Measurements from ENCODE around the gene TTK. TPM values are rescaled to one million over a fixed set of nuclear protein-coding genes. Genes with fewer than 3 reads are reported as not detected.
"Not testable (repeated sequence)": the region's sequence is repeated elsewhere in the genome, so short reads cannot be mapped to it uniquely, and the experiment has no call there.

Gene TTK
- total and polyA plus RNA-seq, 2 donors from 2014 or later = 0.13 to 0.79 TPM

DNA sequence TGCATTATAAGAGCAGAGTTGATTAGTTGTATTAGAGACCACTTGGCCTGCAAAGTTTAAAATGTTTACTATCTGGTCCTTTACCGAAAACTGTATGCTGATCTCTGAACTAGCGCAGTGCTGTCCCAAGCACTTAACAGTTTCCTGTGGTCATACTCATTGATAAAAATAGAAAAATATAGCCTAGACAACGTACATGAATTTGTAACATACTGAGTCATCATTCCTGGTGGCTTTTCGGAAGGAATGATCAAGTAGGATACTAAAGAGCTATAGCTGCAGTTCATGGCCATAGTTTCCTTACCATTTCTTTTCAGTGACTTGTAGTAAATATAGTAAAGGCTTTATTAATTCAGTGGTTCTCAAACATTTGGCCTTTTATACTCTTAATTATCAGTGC lies 18.4 kb downstream of the TTK start:
- no peak for FAIRE-seq
- Histone ChIP-seq H3K36me3 (ENCODE audit: control insufficient read depth in 2 of 3, insufficient read depth in 3 of 3, low read length in 3 of 3) (peaks cover 0 to 2% (median 0%) of the 10 kb centered on the region in 3 donors), H3K4me1 (ENCODE audit: control insufficient read depth in 2 of 3, insufficient read depth in 2 of 3, low read depth in 1 of 3, low read length in 3 of 3) (no peaks in the 10 kb centered on the region), H3K9ac (ENCODE audit: low read length in 3 of 3) (no peak overlapping the region), H3K27ac (ENCODE audit: low read depth in 2 of 2, low read length in 2 of 2) (no peak overlapping the region), H3K27me3 (ENCODE audit: control insufficient read depth, insufficient read depth, low read length) (no peaks in the 10 kb centered on the region), H3K4me3 (ENCODE audit: low read length in 3 of 3) (no peak overlapping the region), H3K9me3 (ENCODE audit: control insufficient read depth in 2 of 3, insufficient read depth in 1 of 3, low read length in 3 of 3) (no peaks in the 10 kb centered on the region)
- intact Hi-C loops (cut with DNase I) = no loop called here
- TF ChIP-seq, protein P1, sequence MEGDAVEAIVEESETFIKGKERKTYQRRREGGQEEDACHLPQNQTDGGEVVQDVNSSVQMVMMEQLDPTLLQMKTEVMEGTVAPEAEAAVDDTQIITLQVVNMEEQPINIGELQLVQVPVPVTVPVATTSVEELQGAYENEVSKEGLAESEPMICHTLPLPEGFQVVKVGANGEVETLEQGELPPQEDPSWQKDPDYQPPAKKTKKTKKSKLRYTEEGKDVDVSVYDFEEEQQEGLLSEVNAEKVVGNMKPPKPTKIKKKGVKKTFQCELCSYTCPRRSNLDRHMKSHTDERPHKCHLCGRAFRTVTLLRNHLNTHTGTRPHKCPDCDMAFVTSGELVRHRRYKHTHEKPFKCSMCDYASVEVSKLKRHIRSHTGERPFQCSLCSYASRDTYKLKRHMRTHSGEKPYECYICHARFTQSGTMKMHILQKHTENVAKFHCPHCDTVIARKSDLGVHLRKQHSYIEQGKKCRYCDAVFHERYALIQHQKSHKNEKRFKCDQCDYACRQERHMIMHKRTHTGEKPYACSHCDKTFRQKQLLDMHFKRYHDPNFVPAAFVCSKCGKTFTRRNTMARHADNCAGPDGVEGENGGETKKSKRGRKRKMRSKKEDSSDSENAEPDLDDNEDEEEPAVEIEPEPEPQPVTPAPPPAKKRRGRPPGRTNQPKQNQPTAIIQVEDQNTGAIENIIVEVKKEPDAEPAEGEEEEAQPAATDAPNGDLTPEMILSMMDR (IDR thresholded peaks at IDR 0.05; ENCODE audit: borderline replicate concordance, extremely low read depth, insufficient read depth) = no peak
- no peak for DNase-seq

DNA sequence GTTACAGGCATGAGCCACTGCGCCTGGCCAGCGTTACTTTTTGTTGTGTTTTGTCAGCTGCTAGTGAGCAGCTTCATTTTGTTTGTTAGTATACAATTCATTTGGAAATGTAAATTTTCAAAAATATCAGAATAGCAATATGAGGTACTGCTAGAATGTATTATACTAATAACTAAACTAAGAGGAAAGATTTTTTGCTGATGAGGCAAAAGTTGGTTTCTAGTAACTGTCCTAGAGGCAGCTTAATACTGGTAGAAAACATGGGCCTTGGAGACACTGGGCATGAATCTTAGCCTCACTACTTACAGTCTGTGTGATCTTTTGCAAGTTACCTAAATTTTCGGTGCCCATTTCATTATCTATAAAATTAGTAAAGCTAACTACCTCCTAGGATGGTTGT lies 24.1 kb downstream of the TTK start:
- H3K27me3 ChIP-seq (ENCODE audit: control insufficient read depth, insufficient read depth, low read length) = no peaks in the 10 kb centered on the region
- TF ChIP-seq, protein P1 (IDR thresholded peaks at IDR 0.05; ENCODE audit: borderline replicate concordance, extremely low read depth, insufficient read depth) = no peak

DNA sequence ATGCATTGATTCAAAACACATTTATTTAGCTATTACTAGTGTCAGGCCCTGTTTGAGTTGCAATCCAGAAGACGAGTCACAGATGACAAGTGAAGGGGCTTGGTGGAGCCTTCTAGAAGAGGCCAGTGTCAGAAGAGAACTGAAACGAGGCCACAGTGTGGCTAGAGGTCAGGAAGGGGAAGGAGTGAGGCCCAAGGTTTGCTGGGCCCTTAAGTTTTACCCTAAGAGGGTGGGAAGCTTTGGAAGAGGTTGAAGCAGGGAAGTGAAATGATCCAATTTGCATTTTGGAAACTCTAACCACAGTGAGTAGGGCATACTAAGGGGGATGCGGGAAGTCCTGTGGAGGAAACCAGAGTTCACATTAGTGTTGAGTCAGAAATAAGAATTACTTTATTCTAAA lies 25.0 kb downstream of the TTK start:
- TF ChIP-seq, protein P1 (IDR thresholded peaks at IDR 0.05; ENCODE audit: borderline replicate concordance, extremely low read depth, insufficient read depth) = no peak
- intact Hi-C loops (cut with DNase I) = no loop called here
- H3K9ac ChIP-seq (ENCODE audit: low read length in 3 of 3) = no peak overlapping the region
- DNase-seq (no peak), FAIRE-seq (no peak)
- no peak overlapping the region for H3K27ac ChIP-seq (ENCODE audit: low read depth in 2 of 2, low read length in 2 of 2)
- no peaks in the 10 kb centered on the region for H3K9me3 ChIP-seq (ENCODE audit: control insufficient read depth in 2 of 3, insufficient read depth in 1 of 3, low read length in 3 of 3)
- H3K36me3 ChIP-seq (ENCODE audit: control insufficient read depth in 2 of 3, insufficient read depth in 3 of 3, low read length in 3 of 3) = no peaks in the 10 kb centered on the region
- no peaks in the 10 kb centered on the region for H3K27me3 ChIP-seq (ENCODE audit: control insufficient read depth, insufficient read depth, low read length)
- H3K4me3 ChIP-seq (ENCODE audit: low read length in 3 of 3) = no peak overlapping the region
- H3K4me1 ChIP-seq (ENCODE audit: control insufficient read depth in 2 of 3, insufficient read depth in 2 of 3, low read depth in 1 of 3, low read length in 3 of 3) = no peaks in the 10 kb centered on the region

More for the DNA sequence above, 24.1 kb downstream of the TTK start:
- no peak for FAIRE-seq
- no peaks in the 10 kb centered on the region for H3K9me3 ChIP-seq (ENCODE audit: control insufficient read depth in 2 of 3, insufficient read depth in 1 of 3, low read length in 3 of 3)
- no peak overlapping the region for H3K4me3 ChIP-seq (ENCODE audit: low read length in 3 of 3)
- no peaks in the 10 kb centered on the region for H3K4me1 ChIP-seq (ENCODE audit: control insufficient read depth in 2 of 3, insufficient read depth in 2 of 3, low read depth in 1 of 3, low read length in 3 of 3)
- no peak overlapping the region for H3K9ac ChIP-seq (ENCODE audit: low read length in 3 of 3)
- H3K36me3 ChIP-seq (ENCODE audit: control insufficient read depth in 2 of 3, insufficient read depth in 3 of 3, low read length in 3 of 3) = peaks cover 0 to 2% (median 0%) of the 10 kb centered on the region in 3 donors
- intact Hi-C loops (cut with DNase I) = no loop called here
- peak in 1 of 5 donors; percentile 46 for DNase-seq
- no peak overlapping the region for H3K27ac ChIP-seq (ENCODE audit: low read depth in 2 of 2, low read length in 2 of 2)

DNA sequence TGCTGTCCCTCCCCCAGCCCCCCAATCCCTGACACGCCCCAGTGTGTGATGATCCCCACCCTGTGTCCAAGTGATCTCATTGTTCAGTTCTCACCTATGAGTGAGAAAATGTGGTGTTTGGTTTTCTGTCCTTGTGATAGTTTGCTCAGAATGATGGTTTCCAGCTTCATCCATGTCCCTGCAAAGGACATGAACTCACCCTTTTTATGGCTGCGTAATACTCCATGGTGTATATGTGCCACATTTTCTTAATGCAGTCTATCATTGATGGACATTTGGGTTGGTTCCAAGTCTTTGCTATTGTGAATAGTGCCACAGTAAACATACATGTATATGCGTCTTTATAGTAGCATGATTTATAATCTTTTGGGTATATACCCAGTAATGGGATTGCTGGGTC lies 43.8 kb downstream of the TTK start:
- DNase-seq; H3K9ac ChIP-seq (ENCODE audit: low read length in 3 of 3); FAIRE-seq; H3K4me3 ChIP-seq (ENCODE audit: low read length in 3 of 3); H3K36me3 ChIP-seq (ENCODE audit: control insufficient read depth in 2 of 3, insufficient read depth in 3 of 3, low read length in 3 of 3); H3K9me3 ChIP-seq (ENCODE audit: control insufficient read depth in 2 of 3, insufficient read depth in 1 of 3, low read length in 3 of 3); intact Hi-C loops (cut with DNase I); H3K4me1 ChIP-seq (ENCODE audit: control insufficient read depth in 2 of 3, insufficient read depth in 2 of 3, low read depth in 1 of 3, low read length in 3 of 3); H3K27ac ChIP-seq (ENCODE audit: low read depth in 2 of 2, low read length in 2 of 2); H3K27me3 ChIP-seq (ENCODE audit: control insufficient read depth, insufficient read depth, low read length): not testable (repeated sequence)
